Lower leg skin (tissue), 4 donors: ENCODE results near the gene PNRC1. TPM values are rescaled to one million over a fixed set of nuclear protein-coding genes. Genes with fewer than 3 reads are reported as not detected.
"Not testable (repeated sequence)": the region's sequence is repeated elsewhere in the genome, so short reads cannot be mapped to it uniquely, and the experiment has no call there.

Experiments used
- DNase-seq, 2 donors: peaks; one replicate each; pipeline ENCODE4 v3.0.0-alpha.2; 2019; ENCODE audit warnings: low spot score in 2 of 2
- H3K4me3 ChIP-seq: fragments of 200-600 bp; sonication (generic); 2 replicates; pipeline ENCODE4 v1.5.1; 2017; ENCODE audit warnings: mild to moderate bottlenecking, low read depth; ENCODE audit not compliant: poor library complexity, severe bottlenecking
- POLR2A ChIP-seq, 2 donors: fragments of 450-650 bp; IDR thresholded peaks; one replicate each; pipeline ENCODE4 v1.6.1; 2016 to 2017; ENCODE audit warnings: antibody characterized with exemption in 2 of 2, mild to moderate bottlenecking in 1 of 2, moderate library complexity in 1 of 2
- WGBS, 2 donors: methylation state at CpG; one replicate each; pipeline ENCODE4 v1.1.5; 2018; 5-methylcytosine and 5-hydroxymethylcytosine counted together
- intact Hi-C: fragments of 100-400 bp; cut with DNase I; formaldehyde crosslinking; loops from one replicate; pipeline ENCODE4 v1.15.0; 2023; ENCODE audit warnings: low total_unique reads
- total RNA-seq, 4 donors: library from RNA; depleted of rRNA; stranded (reverse); fragments of >200 nt; gene quantifications; one replicate each; pipeline ENCODE4 v1.1.0, GENCODE V29; 2016
- TF ChIP-seq, protein P1 (sequence below), 3 donors: fragments of 450-650 bp; IDR thresholded peaks; one replicate each; pipeline ENCODE4 v1.5.1; 2016; ENCODE audit warnings: antibody characterized with exemption in 3 of 3, mild to moderate bottlenecking in 3 of 3, moderate library complexity in 2 of 3

Gene PNRC1
- total RNA-seq, 4 donors from 2014 or later = 197 to 362 (median 260) TPM

DNA sequence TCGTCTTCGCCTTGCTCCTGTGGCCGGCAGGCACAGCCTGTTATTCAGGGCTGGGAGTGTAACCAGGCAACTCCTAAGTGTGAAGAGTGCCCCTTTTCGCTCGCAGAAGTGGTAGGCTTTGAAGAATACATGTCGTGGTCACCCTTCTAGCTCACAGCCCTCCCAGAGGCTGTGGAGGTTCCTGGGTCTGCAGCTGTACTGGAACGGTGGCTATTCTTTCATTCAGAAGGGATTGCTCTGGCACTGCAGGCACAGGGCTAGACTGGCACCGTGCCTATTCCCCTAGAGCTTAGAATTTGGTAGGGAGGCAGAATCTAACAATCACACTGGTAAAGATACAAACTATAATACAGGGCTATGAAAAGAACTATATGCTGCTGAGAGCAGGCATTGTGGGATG lies 38.4 kb downstream of the PNRC1 start:
- H3K4me3 ChIP-seq = no peak overlapping the region
- WGBS, 2 donors = 67 to 81% methylated on average over 8 of the region's 8 CpGs
- intact Hi-C loops = no loop called here
- TF ChIP-seq, protein P1, sequence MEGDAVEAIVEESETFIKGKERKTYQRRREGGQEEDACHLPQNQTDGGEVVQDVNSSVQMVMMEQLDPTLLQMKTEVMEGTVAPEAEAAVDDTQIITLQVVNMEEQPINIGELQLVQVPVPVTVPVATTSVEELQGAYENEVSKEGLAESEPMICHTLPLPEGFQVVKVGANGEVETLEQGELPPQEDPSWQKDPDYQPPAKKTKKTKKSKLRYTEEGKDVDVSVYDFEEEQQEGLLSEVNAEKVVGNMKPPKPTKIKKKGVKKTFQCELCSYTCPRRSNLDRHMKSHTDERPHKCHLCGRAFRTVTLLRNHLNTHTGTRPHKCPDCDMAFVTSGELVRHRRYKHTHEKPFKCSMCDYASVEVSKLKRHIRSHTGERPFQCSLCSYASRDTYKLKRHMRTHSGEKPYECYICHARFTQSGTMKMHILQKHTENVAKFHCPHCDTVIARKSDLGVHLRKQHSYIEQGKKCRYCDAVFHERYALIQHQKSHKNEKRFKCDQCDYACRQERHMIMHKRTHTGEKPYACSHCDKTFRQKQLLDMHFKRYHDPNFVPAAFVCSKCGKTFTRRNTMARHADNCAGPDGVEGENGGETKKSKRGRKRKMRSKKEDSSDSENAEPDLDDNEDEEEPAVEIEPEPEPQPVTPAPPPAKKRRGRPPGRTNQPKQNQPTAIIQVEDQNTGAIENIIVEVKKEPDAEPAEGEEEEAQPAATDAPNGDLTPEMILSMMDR (IDR thresholded peaks at IDR 0.05) = no peak
- no peak for TF ChIP-seq POLR2A (IDR thresholded peaks at IDR 0.05)
- DNase-seq = no peak

GRCh38 chr6:89120371-89120770 lies 39.8 kb downstream of the PNRC1 start:
- intact Hi-C loops = no loop called here

DNA sequence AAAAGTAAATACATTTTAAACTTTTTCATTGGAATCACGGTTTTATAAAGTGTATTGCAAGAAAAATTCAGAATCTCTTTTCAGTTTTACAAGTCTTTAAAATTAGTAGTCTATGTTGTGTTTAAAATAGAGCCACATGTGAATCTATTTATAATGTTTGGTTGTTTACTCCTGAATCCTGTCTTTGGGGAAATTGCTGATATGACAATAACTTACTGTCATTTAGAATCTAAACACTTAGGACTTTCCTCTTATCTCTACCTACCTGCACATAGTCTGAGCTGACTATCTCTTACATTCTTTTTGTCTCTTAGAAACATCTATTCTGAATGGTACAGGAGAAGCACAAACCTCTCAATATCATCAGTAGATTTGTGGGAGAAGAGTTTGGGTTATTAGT lies 41.4 kb downstream of the PNRC1 start:
- H3K4me3 ChIP-seq = no peak overlapping the region
- TF ChIP-seq, protein P1 (IDR thresholded peaks at IDR 0.05) = no peak
- TF ChIP-seq POLR2A (IDR thresholded peaks at IDR 0.05) = no peak
- intact Hi-C loops = no loop called here
- no peak for DNase-seq
- WGBS, 2 donors = 82 to 91% methylated on average over 1 of the region's 1 CpG

More at GRCh38 chr6:89120371-89120770, 39.8 kb downstream of the PNRC1 start:
- no peak for DNase-seq
- no peak overlapping the region for H3K4me3 ChIP-seq
- WGBS, 2 donors = 76 to 83% methylated on average over 4 of the region's 4 CpGs
- TF ChIP-seq, protein P1 (IDR thresholded peaks at IDR 0.05) = no peak

DNA sequence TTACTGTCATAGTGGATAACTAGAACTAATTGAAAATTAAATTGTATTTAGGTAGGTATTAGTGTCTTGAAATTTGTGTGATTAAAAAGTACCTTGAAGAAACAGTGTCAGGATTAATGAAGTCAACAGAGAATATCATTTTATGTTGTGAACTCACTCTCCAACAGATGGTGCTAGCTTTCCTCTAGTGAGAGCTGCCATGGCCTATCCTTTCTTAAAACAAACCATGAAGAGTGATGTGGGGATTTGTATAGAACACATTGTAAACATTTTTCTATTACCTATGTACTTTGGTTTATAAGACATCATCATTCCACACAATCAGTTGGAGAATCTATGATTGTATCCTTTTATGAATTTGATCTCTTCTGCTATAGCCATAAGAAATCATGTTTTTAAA lies 42.1 kb downstream of the PNRC1 start:
- DNase-seq = no peak
- intact Hi-C loops = no loop called here
- H3K4me3 ChIP-seq = no peak overlapping the region
- TF ChIP-seq, protein P1 (IDR thresholded peaks at IDR 0.05) = no peak
- TF ChIP-seq POLR2A (IDR thresholded peaks at IDR 0.05) = no peak

GRCh38 chr6:89128256-89128671 lies 47.7 kb downstream of the PNRC1 start:
- H3K4me3 ChIP-seq, intact Hi-C loops, DNase-seq: not testable (repeated sequence)
- 74% methylated on average over 2 of the region's 2 CpGs for WGBS, 2 donors

- no peak for DNase-seq
- TF ChIP-seq, protein P1 (IDR thresholded peaks at IDR 0.05) = no peak
- no peak for TF ChIP-seq POLR2A (IDR thresholded peaks at IDR 0.05)
- intact Hi-C loops = no loop called here
- 93 to 96% methylated on average over 3 of the region's 3 CpGs for WGBS, 2 donors
- no peak overlapping the region for H3K4me3 ChIP-seq
Measured at GRCh38 chr6:89131599-89131998, 51.0 kb downstream of the PNRC1 start.
